ENCODE measurements around the gene CD3E.
A peak's percentile ranks its signal among the peaks of the same experiment; 100 is the strongest.

CD3E gene

GRCh38 chr11:118328745-118329144 lies 24.2 kb downstream of the CD3E start:
- no peak for DNase-seq

GRCh38 chr11:118334745-118335144 lies 30.2 kb downstream of the CD3E start:
- no peak for DNase-seq

- DNase-seq, result peak; percentile 90
These were observed 34.1 kb downstream of the CD3E start for GRCh38 chr11:118338637-118339061.

- DNase-seq, result peak; percentile 27
These were observed 34.9 kb downstream of the CD3E start for GRCh38 chr11:118339281-118339961.

GRCh38 chr11:118340449-118340848 lies 35.9 kb downstream of the CD3E start:
- DNase-seq, result no peak

- no peak for DNase-seq
These were observed 36.7 kb downstream of the CD3E start for GRCh38 chr11:118341261-118341660.

GRCh38 chr11:118341815-118342489 lies 37.4 kb downstream of the CD3E start:
- peak; percentile 36 for DNase-seq

- peak; percentile 88 for DNase-seq
These were observed 38.1 kb downstream of the CD3E start, which contains the start of gene CD3D for GRCh38 chr11:118342503-118343161. Gene CD3D (minus strand): TSS chr11:118342705. CDS start chr11:118342607, 98 bp downstream.

- peak; percentile 49 for DNase-seq
These were observed 38.7 kb downstream of the CD3E start for GRCh38 chr11:118343248-118343647.

- peak; percentile 89 for DNase-seq
These were observed 39.5 kb downstream of the CD3E start, which contains the start of gene CD3G for GRCh38 chr11:118343981-118344515. Gene CD3G (plus strand): TSS chr11:118344344. CDS start chr11:118344424, 80 bp downstream.

GRCh38 chr11:118349475-118349874 lies 44.9 kb downstream of the CD3E start:
- DNase-seq, result no peak

- DNase-seq, result peak; percentile 40
These were observed 48.7 kb downstream of the CD3E start for GRCh38 chr11:118353084-118353710.

GRCh38 chr11:118358071-118358470 lies 53.5 kb downstream of the CD3E start:
- no peak for DNase-seq

GRCh38 chr11:118359295-118359958 lies 54.9 kb downstream of the CD3E start, which contains the start of gene UBE4A:
Gene UBE4A (plus strand): TSS chr11:118359600. CDS start chr11:118365081, 5,481 bp downstream.
- peak; percentile 99 for DNase-seq

- DNase-seq, result no peak
These were observed 60.6 kb downstream of the CD3E start for GRCh38 chr11:118364956-118365615.

Data from activated CD4-positive, alpha-beta T cell treated with anti-CD3 and anti-CD28 coated beads, Interleukin-2, Interleukin-6, amounts not matched to agents 100 ng/mL and 50 ng/mL, durations not matched to agents 16 hours and 8 hours (primary cell).